GM21786 (cell line): ENCODE measurements around the gene SYNRG.
A peak's percentile ranks its signal among the peaks of the same experiment; 100 is the strongest.
"Not testable (repeated sequence)": the region's sequence is repeated elsewhere in the genome, so short reads cannot be mapped to it uniquely, and the experiment has no call there.

ENCODE experiments used
- ATAC-seq: cut with Tn5 transposase; IDR thresholded peaks from one replicate; pipeline ENCODE4 v1.9.1; 2021; ENCODE audit not compliant: unreplicated experiment

SYNRG gene, protein sequence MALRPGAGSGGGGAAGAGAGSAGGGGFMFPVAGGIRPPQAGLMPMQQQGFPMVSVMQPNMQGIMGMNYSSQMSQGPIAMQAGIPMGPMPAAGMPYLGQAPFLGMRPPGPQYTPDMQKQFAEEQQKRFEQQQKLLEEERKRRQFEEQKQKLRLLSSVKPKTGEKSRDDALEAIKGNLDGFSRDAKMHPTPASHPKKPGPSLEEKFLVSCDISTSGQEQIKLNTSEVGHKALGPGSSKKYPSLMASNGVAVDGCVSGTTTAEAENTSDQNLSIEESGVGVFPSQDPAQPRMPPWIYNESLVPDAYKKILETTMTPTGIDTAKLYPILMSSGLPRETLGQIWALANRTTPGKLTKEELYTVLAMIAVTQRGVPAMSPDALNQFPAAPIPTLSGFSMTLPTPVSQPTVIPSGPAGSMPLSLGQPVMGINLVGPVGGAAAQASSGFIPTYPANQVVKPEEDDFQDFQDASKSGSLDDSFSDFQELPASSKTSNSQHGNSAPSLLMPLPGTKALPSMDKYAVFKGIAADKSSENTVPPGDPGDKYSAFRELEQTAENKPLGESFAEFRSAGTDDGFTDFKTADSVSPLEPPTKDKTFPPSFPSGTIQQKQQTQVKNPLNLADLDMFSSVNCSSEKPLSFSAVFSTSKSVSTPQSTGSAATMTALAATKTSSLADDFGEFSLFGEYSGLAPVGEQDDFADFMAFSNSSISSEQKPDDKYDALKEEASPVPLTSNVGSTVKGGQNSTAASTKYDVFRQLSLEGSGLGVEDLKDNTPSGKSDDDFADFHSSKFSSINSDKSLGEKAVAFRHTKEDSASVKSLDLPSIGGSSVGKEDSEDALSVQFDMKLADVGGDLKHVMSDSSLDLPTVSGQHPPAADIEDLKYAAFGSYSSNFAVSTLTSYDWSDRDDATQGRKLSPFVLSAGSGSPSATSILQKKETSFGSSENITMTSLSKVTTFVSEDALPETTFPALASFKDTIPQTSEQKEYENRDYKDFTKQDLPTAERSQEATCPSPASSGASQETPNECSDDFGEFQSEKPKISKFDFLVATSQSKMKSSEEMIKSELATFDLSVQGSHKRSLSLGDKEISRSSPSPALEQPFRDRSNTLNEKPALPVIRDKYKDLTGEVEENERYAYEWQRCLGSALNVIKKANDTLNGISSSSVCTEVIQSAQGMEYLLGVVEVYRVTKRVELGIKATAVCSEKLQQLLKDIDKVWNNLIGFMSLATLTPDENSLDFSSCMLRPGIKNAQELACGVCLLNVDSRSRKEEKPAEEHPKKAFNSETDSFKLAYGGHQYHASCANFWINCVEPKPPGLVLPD (N-terminal part only)

GRCh38 chr17:37609170-37610040 is at the start of gene SYNRG:
Gene SYNRG (minus strand): TSS chr17:37609418. CDS start chr17:37609355, 63 bp downstream.
- peak; percentile 79 for ATAC-seq

GRCh38 chr17:37657202-37657601 is 48.0 kb upstream of the SYNRG start:
- ATAC-seq, result no peak

DNA sequence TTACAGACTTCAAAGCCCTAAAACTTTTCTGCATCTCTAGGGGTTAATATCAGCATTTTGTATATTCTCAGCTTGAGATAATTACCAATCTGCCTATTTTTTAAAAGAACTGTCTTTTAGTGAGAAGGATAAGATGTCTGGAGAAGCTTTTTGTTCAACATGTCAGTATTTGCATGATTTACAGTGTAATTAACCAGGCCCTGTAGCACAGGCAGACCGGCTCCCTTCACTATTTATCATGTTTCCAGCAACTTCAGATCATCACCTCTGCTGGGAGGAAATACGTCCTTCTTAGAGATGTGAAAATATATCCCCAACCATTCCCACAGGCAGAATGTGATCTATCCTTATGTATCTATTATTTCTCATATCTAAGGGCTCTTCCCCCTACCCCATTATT is 42.6 kb upstream of the SYNRG start:
- ATAC-seq, result no peak

DNA sequence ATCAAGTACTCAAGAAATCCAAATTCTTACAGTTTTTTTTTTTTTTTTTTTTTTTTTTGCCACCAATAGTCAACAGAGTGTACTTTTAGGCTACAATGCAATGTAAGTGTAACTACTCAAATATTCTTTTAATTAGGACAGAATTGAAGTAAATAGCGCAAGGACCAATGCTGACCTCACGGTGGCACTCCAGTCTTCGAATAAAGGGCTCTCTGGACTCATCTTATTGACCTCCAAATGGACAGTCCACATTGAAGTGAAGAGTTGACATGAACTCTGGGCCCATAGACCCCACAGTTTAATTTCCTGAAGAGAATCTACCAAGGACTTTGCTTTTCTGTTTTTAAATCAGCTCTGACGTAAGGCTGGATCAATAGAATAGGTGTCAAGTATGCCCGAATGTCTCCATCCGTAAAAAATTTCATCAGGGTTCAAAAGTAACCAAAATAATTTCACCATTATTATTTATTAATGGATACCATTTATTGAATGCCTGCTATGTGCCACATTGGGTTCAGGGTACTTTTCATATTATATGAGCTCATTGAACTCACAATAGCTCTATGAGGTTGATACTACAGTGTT is 41.3 kb upstream of the SYNRG start:
- no peak for ATAC-seq

- ATAC-seq, result no peak
Measured at GRCh38 chr17:37648555-37648954, 39.3 kb upstream of the SYNRG start.

DNA sequence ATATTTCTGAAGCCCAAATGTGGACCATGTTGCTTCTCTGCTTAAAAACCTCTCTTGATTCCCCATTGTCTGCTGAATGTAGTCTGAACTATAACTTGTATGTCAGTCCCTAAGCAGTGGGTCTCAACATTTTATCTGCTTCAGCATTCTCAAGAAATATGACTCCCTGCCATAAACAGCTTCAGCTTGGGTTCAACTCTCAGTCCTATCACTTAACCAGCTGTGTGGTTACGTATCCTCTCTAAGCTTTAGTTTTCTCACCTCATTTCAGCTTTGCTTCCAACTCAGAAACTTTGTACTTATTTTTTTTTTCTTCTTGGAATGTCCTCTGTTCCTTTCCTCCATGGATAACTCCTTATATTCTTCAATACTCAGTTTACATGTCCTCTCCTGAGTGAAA is 38.6 kb upstream of the SYNRG start:
- ATAC-seq, result no peak

DNA sequence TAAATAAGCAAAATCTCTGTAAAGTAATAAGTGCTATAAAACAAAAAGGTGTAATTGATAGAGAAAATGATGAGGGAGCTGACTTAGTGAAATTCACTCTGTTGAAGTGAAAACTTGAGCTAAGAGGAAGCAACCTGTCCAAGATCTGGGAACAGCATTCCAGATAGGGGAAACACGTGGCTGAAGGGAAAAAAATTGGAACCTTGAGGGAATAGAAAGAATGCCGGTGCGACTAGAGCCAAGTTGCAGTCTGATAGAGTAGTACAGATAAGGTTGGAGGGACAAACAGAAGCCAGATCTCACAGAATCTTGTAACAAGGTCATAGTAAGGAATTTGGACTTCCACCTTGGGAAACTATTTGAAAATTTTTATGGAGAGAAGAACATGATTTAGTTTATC is 34.7 kb upstream of the SYNRG start:
- no peak for ATAC-seq

DNA sequence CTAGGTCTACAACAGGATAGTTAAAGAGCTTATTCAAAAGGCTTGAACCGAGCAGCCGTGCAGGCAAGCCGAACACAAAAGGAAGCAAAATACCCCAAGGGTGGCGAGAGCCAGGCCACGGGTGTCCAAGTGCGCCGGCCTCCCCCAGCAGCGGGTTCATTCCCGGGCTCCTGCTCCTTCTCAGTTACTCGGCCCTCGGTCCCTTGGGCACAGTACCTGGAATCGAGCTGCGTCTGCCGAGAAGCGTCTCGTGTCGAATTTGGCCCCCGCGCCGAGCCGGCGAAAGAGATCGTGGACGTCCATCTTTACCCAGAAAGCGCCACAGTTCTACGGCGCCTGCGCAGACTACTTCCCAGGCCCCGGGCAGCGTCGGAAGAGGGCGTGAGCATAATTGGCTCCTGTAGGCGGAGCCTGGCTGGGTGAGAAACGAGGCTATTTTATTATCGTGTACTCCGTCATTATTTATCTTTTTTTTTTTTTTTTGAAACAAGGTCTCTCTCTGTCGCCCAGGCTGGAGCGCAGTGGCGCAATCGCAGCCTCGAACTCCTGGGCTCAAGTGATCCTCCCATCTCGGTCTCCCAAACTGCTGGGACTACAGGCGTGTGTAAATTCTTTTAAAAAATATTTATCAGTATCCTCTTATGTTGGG is 34.0 kb upstream of the SYNRG start, which contains the start of gene DDX52:
Gene DDX52 (minus strand): TSS at position 329 of the 649 bp plus-strand sequence. CDS start 26 bp downstream, at position 303.
- ATAC-seq, result peak; percentile 86

DNA sequence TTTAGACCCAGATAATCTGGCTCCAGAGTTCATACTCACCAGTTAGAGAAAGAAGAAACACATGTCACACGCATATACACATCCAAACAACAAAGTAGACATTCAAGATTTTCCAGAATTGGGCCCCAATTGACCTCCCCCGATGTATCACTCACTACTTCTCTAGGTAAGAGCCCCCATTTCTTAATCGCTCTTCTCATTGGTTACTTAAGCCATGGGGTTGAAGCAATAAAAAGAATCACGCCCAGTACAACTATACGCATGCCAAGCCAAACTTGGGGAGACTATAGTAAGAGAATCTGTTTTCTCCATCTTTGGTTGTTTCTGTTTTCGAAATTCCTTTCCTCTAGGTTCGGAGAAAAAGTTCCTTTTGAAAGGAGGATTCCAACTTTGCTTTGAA is 33.5 kb upstream of the SYNRG start:
- peak; percentile 9 for ATAC-seq

- no peak for ATAC-seq
Measured at GRCh38 chr17:37640015-37640414, 30.8 kb upstream of the SYNRG start.

GRCh38 chr17:37637956-37638355 is 28.7 kb upstream of the SYNRG start:
- no peak for ATAC-seq

DNA sequence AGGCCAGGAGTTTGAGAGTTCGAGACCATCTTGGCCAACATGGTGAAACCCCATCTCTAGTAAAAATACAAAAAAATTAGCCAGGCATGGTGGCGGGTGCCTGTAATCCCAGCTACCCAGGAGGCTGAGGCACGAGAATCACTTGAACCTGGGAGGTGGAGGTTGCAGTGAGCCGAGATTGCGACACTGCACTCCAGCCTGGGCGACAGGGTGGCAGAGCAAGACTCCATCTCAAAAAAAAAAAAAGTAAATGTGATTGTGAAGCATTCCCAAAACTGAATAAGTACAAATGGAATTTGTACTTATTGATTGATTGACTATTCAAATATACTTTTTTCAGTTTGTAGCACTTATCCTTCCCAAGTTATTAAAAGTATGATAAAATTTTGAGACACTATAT is 7.2 kb upstream of the SYNRG start:
- not testable (repeated sequence) for ATAC-seq

- ATAC-seq, result no peak
Measured at GRCh38 chr17:37614823-37615222, 5.6 kb upstream of the SYNRG start.

DNA sequence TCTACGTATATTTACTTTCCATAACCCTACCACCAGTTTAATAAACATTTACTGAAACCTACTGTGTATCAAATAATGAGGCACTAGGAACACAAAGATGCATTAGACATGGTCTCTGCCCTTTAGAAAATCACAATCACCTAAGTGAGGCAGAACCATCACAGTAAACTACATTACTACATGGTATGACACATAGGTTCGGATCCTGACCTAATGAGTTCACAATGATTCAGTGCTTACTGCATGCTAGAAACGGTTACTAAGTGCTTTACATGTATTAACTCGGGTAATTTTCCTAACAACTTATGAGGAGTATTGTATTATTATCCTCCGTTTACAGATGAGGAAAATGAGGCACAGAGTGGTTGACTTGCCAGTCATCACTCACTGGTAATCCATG is 5.2 kb upstream of the SYNRG start:
- no peak for ATAC-seq

GRCh38 chr17:37610971-37611370 is 1.8 kb upstream of the SYNRG start:
- ATAC-seq, result no peak

DNA sequence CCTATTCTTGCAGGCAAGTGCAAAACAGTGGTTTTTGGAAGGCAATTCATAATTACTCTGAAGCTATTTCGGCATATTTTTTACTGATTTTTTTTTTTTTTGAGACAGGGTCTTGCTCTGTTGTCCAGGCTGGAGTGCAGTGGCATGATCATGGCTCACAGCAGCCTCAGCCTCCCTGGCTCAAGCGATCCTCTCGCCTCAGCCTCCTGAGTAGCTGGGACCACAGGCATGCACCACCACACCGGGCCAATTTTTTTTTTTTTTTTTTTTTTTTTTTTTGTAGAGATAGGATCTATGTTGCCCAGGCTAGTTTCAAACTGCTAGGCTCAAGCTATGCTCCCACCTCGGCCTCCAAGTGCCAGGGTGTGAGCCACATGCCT is 813 bp upstream of the SYNRG start:
- not testable (repeated sequence) for ATAC-seq

DNA sequence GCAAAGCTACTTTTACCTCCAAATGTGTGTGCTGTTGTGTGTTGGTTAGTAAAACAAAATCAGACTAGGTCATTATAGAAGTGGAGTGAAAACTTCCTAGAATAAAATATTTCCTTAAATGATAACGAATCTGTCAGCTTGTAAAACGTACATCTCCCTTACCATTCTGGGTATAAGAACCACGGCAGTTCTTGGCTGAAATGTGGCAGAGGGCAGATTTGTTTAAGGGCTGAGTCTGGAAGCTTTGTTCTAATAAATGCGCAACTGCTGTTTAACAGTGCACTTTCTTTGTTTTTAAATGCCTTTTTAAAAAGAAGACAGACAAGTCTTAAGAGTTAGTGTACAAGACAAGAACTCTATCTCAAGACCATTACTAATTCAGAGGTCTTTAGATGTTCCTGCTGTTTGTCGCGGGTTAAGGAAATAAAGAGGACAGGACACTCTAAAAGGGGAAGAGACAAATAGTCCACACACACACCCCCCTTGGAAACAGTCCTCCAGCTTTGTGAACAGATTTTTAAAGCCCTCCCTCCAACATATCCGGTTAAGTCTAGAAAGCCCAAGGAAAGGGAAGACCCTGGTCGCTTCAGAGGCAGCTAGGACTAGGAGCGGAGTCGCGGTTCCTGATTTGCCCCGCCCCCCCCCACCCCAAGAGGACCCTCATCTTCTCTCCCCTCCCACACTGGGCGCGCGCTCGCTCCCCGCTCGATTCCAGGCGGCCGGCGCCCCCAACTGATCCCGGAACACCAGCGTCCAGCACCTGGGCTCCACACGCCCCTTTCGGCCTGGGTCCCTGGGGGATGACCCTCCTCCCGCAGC is 658 bp downstream of the SYNRG start:
- ATAC-seq, result no peak

- ATAC-seq, result no peak
Measured at GRCh38 chr17:37607637-37608331, 1.4 kb downstream of the SYNRG start.
